Measurements from ENCODE around the gene SPPL2A.

SPPL2A gene

DNA sequence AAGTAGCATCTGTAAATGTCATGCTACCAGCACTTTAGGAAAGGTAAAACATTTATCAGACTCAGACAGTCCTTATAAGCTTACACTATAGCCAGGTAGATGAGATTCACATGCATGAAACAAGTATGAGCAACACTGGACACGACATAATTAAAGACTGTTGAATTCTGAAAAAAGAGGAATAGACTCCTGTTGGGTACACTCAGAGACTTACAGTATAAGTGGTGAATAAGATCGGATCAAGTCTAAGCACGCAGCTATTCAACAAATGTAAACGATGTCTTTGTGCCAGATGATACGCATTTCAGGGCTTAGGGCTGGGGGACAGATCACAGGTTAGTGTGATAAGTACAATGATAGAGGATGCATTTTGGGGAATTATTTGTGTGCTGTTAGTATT is 43.2 kb upstream of the SPPL2A start:
- H3K4me3 ChIP-seq (ENCODE audit: low read depth, low read length) = no peak overlapping the region
- TF ChIP-seq CTCF (conservative IDR thresholded peaks at IDR 0.05; ENCODE audit: low read depth, low read length) = no peak
- DNase-seq (ENCODE audit: low read depth) = no peak

GRCh38 chr15:50803479-50804180 is 38.1 kb upstream of the SPPL2A start:
- no peak for DNase-seq (ENCODE audit: low read depth)
- TF ChIP-seq CTCF (conservative IDR thresholded peaks at IDR 0.05; ENCODE audit: low read depth, low read length) = no peak
- no peak overlapping the region for H3K4me3 ChIP-seq (ENCODE audit: low read depth, low read length)

- DNase-seq (ENCODE audit: low read depth) = no peak
- no peak for TF ChIP-seq CTCF (conservative IDR thresholded peaks at IDR 0.05; ENCODE audit: low read depth, low read length)
- H3K4me3 ChIP-seq (ENCODE audit: low read depth, low read length) = no peak overlapping the region
Observed at GRCh38 chr15:50800715-50801114, 35.2 kb upstream of the SPPL2A start.

- no peak overlapping the region for H3K4me3 ChIP-seq (ENCODE audit: low read depth, low read length)
- no peak for TF ChIP-seq CTCF (conservative IDR thresholded peaks at IDR 0.05; ENCODE audit: low read depth, low read length)
- DNase-seq (ENCODE audit: low read depth) = no peak
Observed at GRCh38 chr15:50798684-50799083, 33.2 kb upstream of the SPPL2A start.

DNA sequence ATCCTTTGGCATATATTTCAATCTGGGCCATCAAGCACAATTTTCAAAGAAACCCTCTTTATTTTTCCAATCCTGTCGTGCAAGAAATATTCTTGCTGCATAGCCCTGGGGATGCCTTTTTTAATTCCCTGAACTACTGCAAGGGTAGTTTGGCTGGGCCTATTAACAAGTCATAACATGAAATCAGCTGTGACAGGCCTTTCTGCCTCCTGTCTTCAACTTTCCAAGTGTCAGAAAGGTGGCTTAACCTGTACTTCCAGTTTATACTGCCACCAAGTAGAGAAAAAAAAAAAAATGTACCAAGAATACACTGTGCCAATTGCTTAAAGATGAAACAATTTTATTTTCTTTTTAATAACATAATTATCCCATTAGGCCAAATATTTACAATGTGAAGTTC is 32.4 kb upstream of the SPPL2A start:
- no peak overlapping the region for H3K4me3 ChIP-seq (ENCODE audit: low read depth, low read length)
- no peak for DNase-seq (ENCODE audit: low read depth)
- no peak for TF ChIP-seq CTCF (conservative IDR thresholded peaks at IDR 0.05; ENCODE audit: low read depth, low read length)

GRCh38 chr15:50791486-50791885 is 26.0 kb upstream of the SPPL2A start:
- no peak overlapping the region for H3K4me3 ChIP-seq (ENCODE audit: low read depth, low read length)
- DNase-seq (ENCODE audit: low read depth) = no peak
- no peak for TF ChIP-seq CTCF (conservative IDR thresholded peaks at IDR 0.05; ENCODE audit: low read depth, low read length)

- no peak overlapping the region for H3K4me3 ChIP-seq (ENCODE audit: low read depth, low read length)
- no peak for DNase-seq (ENCODE audit: low read depth)
- TF ChIP-seq CTCF (conservative IDR thresholded peaks at IDR 0.05; ENCODE audit: low read depth, low read length) = no peak
Observed at GRCh38 chr15:50790778-50791453, 25.4 kb upstream of the SPPL2A start.
